Activated CD4-positive, alpha-beta T cell treated with anti-CD3 and anti-CD28 coated beads, Interleukin-2, amount 50 U/mL, for 1 hour (primary cell): ENCODE data around the gene CTDSPL.

Experiments used
- DNase-seq: peaks from one replicate; pipeline ENCODE4 v3.0.0-alpha.2; 2020

Gene CTDSPL

DNA sequence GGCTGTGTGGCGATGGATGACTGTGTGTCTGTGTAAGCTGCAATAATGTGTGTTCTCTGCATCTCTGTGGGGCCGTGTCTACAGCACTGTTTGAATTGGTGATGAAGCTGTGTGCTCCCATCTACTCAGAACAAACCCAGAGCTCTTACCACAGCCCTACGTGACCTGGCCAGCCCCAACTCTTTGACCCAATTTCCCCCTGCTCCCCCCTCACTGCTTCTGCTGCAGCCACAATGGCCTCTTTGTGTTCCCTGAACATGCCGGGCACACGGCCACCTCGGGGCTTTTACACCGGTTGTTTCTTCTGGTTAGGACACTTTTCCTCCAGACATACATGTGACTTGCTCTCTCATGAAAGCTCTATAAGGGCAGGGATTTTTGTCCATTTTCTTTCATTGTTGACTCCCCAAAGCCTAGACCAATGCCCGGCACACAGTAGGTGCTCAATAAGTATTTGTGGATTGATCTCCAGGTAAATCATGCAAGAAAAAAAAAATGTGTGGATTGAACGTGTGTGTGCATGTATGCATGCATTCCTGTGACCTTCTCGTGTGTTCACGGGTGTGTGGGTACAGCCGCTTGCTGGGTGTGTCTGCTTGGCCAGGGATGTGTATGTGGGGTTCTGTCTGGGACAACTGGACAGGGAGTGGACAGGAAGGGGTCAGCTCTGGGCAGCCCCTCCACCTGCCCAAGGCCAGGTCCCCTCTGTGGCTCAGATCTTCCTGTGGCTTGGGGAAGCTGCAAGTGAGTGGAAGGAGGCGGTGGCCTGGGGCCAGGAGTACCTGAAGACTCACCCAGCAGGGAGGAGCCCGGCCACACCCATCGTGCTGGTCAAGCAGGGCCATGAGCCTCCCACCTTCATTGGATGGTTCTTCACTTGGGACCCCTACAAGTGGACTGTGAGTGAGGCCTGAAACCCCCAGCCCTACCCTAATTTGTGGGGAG lies 143.7 kb downstream of the CTDSPL start:
- no peak for DNase-seq

DNA sequence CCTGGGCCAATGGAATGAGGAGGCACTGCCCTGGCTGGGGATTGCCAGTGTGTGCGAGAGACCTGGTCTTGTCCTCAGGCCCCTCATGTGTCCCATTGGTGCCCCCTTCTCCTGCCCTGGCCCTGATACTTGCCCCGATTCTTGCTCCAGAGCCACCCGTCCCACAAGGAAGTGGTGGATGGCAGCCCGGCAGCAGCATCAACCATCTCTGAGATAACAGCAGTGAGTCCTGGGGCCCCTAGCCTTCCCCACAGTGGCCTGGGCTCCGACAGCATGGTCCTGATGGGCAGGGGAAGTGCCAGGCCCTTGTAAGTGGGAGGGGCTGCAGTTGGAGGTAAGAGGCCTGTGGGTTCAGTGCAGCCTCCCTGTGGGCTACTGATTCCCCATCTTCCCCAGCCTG lies 144.4 kb downstream of the CTDSPL start:
- DNase-seq, result no peak

- no peak for DNase-seq
Observed at GRCh38 chr3:38006445-38006995, 144.8 kb downstream of the CTDSPL start.

GRCh38 chr3:38007754-38008090 lies 146.0 kb downstream of the CTDSPL start:
- DNase-seq, result no peak

GRCh38 chr3:38008191-38008701 lies 146.6 kb downstream of the CTDSPL start:
- no peak for DNase-seq

- DNase-seq, result no peak
Observed at GRCh38 chr3:38008971-38009580, 147.4 kb downstream of the CTDSPL start.

GRCh38 chr3:38009807-38010591 lies 148.3 kb downstream of the CTDSPL start:
- no peak for DNase-seq

DNA sequence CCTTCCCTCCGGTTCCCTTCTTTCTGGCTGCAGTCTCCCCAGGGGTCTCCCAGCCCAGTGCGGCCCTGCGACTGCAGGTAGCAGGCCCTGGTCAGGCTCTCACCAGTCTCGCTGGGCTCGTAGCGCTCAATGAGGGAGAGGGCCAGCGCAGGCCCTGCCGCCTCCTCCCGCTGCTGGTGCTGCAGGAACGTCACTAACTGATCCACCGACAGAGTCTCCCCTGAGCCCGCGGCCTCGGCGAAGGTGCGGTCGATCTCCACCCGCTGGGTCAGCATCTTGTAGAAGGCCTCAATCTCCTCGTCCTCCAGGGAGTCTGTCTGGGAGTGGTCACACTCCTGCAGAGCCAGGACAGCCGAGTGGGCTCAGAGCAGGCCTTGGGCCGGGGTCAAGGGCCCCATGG lies 149.4 kb downstream of the CTDSPL start:
- no peak for DNase-seq

DNA sequence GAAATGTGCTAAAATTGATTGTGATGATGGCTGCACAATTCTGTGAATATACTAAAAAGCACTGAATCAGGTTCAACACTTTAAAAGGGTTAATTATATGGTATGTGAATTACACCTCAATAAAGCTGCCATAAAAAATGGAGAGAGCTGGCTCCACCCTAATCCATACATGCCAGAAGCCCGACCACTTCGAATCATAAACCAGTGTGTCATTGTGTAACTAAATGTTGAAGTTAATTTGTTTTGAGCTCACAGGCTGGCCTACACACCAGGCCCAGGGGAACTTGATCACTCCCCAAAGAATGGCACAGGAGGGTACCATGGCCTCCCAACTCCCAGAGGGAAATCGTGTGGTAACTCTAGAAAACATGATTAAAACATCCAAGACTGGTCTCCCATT lies 153.8 kb downstream of the CTDSPL start:
- no peak for DNase-seq

DNA sequence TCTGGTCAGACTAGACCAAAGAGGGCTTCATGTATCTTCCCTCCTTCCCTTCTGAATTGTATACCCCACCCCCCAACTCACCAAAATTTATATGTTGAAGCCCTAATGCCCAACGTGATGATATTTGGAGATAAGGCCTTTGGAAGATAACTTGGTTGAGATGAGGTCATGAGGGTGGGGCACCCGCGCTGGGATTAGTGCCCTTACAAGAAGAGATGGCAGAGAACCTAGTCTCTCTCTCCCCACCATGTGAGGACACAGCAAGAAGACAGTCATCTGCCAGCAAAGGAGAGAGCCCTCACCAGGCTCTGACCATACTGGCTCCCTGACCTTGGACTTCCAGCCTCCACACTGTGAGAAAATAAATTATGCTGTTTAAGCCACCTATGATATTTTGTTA lies 154.3 kb downstream of the CTDSPL start:
- DNase-seq, result no peak

GRCh38 chr3:38016410-38016809 lies 154.7 kb downstream of the CTDSPL start:
- no peak for DNase-seq

GRCh38 chr3:38016847-38017444 lies 155.3 kb downstream of the CTDSPL start:
- DNase-seq, result no peak

DNA sequence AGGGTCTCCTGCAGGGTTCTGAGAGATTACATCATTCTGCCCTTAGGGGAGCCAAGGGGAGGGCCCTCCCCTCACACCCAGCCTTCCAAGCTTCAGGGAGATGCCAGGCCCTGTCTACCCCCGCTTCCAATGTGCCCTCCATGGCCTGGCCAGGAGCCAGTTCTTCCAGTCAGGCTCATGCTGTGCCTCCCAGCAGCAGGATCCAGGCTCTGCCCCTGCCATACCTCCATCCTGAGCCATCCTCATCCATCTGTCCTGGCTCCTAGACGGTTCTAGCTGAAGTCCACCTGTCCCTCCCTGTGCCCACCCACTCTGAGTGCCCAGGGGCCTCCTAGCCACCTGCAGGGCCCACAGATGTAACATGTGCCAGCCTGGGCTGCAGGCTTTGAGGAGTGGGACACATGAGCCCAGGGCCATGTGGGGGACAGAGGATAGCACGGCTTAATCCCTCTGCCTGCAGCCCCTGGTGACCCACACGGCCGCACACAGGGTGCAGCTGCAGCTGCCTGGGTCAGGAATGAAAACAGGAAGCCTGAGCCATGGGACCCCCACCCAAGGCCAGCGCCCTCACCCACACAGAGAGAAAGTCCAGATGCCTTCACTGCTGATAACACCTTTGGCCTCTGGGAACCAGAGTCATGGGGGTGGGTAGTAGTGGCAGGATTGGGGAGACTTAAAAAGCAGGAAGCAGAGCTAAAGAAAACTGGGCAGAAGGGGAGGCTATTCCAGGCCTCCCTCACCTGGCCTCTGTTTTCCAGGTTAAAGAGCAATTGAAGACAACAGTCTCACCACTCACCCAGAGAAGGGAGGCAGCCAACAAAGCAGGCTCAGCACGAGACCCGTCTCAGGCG lies 156.0 kb downstream of the CTDSPL start:
- DNase-seq, result no peak

DNA sequence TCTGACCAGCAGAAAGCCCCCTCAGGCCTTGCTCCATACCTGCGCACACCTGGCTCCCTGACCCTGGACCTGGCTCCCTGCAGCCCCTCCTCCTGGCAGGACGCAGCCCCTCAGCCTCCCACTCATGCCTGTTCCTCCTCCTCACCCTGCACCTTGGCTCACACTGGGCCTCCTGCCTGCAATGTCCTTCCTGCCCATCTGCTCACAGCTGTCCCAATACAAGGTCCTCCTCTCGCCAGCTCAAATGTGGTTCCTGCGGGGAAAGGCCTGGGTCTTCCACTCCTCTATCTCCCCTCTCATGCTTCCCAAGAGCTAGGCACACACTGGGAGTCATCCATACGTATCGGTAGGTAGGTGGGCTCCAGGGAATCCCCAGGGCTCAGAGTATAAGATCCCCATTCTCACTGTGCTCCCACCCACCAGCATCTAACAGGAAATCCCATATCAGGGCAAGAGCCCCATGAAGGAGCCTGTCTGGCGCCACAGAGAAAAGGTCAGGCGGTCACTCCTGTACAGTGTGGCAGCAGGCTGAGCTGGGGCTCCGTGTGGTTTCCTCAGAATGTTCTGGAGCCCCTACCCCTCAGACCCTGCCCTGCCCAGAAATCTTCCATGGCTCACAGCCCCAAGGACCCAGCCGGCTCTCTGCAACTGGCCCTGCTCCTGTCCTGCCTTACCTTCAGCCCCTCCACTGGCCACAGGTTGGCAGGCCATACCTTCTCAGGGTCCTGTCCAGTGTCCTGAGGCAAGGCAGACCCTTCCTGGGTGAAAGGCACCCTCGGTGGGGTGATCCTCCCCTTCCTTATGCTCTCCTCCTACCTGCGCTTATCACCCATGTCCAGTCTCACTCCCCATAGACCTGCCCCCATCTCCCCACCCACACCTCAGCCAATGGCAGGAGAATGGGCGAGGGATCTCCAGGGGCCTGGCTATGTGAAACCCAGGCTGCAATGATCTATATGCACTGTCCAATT lies 156.9 kb downstream of the CTDSPL start:
- DNase-seq, result no peak

DNA sequence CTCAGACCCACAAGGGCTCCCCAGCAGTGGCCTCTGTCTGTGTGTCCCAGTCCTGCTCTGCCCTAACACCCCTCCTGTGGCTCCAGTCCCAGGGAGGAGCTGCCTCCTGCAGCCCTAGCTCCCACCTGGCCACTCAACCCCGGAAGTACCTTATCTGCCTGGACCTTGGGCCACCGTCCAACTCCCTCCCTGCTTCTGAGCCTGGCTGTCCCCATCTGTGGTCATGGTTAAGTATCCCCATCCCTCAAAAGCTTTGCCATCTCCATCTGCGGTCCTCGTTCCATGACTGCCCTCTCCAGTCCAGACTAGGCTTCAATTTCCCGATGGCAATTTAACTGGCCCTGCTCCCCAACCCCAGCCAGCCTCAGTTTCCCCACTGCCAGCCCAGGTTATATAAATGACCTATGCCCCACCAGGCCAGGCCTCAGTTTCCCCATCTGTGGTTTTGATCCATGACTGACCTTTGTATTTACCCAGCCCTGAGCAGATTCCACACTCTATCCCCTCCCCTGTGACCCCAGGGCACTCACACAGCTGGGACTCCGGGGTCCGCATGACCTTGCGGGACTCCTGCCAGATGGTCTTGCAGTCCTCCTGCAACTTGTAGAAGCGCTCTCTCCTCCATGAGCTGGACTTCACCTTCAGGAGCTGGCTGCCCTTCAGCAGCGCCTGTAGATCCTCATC lies 158.1 kb downstream of the CTDSPL start:
- DNase-seq, result no peak

- no peak for DNase-seq
Observed at GRCh38 chr3:38020342-38020726, 158.7 kb downstream of the CTDSPL start.

GRCh38 chr3:38021196-38021595 lies 159.5 kb downstream of the CTDSPL start:
- DNase-seq, result no peak

- DNase-seq, result no peak
Observed at GRCh38 chr3:38022301-38022700, 160.6 kb downstream of the CTDSPL start.

- no peak for DNase-seq
Observed at GRCh38 chr3:38022896-38023709, 161.4 kb downstream of the CTDSPL start.
